NT2/D1 (cell line): ENCODE measurements around the gene SLC27A4.

Experiments
- SUZ12 ChIP-seq: IDR thresholded peaks from 2 replicates; pipeline ENCODE4 v1.6.1; 2011; ENCODE audit not compliant: insufficient read length, insufficient read depth; ENCODE audit errors: extremely low read depth
- YY1 ChIP-seq: IDR thresholded peaks from 2 replicates; pipeline ENCODE4 v1.6.1; 2011; ENCODE audit not compliant: insufficient read length, insufficient read depth
- ZNF274 ChIP-seq: IDR thresholded peaks from 2 replicates; pipeline ENCODE4 v1.6.1; 2011; ENCODE audit warnings: mild to moderate bottlenecking, low read depth, low read length

GRCh38 chr9:128304136-128304970 lies 36.0 kb upstream of the SLC27A4 start:
- TF ChIP-seq YY1 = no peak
- TF ChIP-seq ZNF274 = no peak
- no peak for TF ChIP-seq SUZ12
